Measurements from ENCODE around the gene DAND5. TPM values are rescaled to one million over a fixed set of nuclear protein-coding genes. Genes with fewer than 3 reads are reported as not detected.

Gene DAND5
- total and polyA plus RNA-seq, 9 donors: 0.11 to 0.15 TPM; not detected in 7

DNA sequence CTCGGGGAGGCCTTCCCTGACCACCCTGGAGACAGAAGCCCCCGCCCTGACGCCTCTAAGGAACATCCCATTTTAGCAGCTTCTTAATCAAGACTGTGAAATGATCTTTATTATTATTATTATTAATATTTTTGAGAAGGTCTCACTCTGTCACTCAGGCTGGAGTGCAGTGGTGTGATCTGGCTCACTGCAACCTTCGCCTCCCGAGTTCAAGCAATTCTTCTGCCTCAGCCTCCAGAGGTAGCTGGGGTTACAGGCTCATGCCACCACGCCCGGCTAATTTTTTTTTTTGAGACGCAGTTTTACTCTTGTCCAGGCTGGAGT lies 3.6 kb upstream of the DAND5 start:
- no peak overlapping the region for H3K4me3 ChIP-seq
- H3K27me3 ChIP-seq: no peaks in the 10 kb centered on the region
- intact Hi-C loops (cut with DNase I): no loop called here
- no peaks in the 10 kb centered on the region for H3K9me3 ChIP-seq
- DNase-seq: no peak
- WGBS, 3 donors: 45 to 50% (median 48%) methylated on average over 8 of the region's 8 CpGs
- no peaks in the 10 kb centered on the region for H3K4me1 ChIP-seq (ENCODE audit: insufficient read depth)
- no peak overlapping the region for H3K27ac ChIP-seq
- H3K36me3 ChIP-seq: no peaks in the 10 kb centered on the region
- TF ChIP-seq POLR2A (IDR thresholded peaks at IDR 0.05) (no peak), EP300 (IDR thresholded peaks at IDR 0.05) (no peak)
- TF ChIP-seq, protein P1, sequence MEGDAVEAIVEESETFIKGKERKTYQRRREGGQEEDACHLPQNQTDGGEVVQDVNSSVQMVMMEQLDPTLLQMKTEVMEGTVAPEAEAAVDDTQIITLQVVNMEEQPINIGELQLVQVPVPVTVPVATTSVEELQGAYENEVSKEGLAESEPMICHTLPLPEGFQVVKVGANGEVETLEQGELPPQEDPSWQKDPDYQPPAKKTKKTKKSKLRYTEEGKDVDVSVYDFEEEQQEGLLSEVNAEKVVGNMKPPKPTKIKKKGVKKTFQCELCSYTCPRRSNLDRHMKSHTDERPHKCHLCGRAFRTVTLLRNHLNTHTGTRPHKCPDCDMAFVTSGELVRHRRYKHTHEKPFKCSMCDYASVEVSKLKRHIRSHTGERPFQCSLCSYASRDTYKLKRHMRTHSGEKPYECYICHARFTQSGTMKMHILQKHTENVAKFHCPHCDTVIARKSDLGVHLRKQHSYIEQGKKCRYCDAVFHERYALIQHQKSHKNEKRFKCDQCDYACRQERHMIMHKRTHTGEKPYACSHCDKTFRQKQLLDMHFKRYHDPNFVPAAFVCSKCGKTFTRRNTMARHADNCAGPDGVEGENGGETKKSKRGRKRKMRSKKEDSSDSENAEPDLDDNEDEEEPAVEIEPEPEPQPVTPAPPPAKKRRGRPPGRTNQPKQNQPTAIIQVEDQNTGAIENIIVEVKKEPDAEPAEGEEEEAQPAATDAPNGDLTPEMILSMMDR (IDR thresholded peaks at IDR 0.05): no peak

DNA sequence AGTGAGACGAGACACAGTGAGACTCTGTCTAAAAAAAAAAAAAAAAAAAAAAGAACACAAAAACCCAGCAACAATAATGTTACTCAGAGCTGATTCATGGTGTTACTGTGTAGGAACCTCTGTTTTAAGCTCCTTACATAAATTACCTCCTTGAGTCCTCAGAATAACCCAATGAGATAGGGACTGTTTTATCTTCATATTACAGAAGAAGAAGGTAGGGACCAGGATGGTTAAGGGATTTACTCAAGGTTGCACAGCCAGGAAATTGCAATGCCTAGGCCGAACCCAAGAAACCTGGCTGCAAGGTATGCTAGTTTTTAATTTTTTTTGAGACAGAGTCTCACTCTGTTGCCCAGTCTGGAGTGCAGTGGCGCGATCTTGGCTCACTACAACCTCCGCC lies 1.5 kb upstream of the DAND5 start:
- no peaks in the 10 kb centered on the region for H3K4me1 ChIP-seq (ENCODE audit: insufficient read depth)
- intact Hi-C loops (cut with DNase I): no loop called here
- 84 to 88% (median 87%) methylated on average over 5 of the region's 5 CpGs for WGBS, 3 donors

DNA sequence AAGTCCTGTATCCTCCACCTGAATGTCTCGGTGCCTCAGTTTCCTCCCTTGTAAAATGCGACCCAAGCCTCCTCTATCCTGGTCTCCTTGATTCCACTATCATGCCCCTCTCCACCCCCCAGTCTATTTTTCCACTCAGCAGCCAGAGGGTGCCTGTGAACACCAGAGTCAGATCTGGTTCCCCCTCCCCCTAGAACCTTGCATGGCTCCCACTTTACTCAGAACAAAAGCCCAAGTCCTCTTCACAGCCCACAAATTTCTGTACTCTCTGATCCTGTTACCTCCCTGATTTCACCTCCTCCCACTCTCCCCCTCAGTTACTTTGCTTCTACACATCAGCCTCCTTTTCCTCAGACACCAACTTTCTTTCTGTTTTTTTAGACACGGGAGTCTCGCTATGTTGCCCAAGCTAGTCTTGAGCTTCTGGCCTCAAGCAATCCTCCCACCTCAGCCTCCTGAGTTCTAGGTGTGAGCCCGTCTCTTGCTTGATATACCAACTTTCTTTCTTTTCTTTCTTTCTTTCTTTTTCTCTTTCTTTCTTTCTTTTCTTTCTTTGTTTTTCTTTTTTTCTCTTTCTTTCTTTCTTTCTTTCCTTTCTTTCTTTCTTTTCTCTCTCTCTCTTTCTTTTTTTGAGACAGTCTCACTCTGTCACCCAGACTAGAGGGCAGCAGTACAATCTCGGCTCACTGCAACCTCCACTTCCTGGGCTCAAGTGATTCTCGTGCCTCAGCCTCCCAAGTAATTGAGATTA lies 869 bp downstream of the DAND5 start:
- DNase-seq: no peak
- intact Hi-C loops (cut with DNase I): loop anchor here in 2 of 4 donors (10.0 kb wide), 1 partner anchor 625 kb away; no protein-coding TSS in a partner anchor
- Histone ChIP-seq H3K27me3 (no peaks in the 10 kb centered on the region), H3K27ac (no peak overlapping the region), H3K9me3 (no peaks in the 10 kb centered on the region), H3K36me3 (no peaks in the 10 kb centered on the region), H3K4me1 (ENCODE audit: insufficient read depth) (no peaks in the 10 kb centered on the region), H3K4me3 (no peak overlapping the region)
- TF ChIP-seq POLR2A (IDR thresholded peaks at IDR 0.05): no peak
- TF ChIP-seq EP300 (IDR thresholded peaks at IDR 0.05): no peak
- TF ChIP-seq, protein P1 (IDR thresholded peaks at IDR 0.05): no peak
- 86 to 90% (median 87%) methylated on average over 7 of the region's 7 CpGs for WGBS, 3 donors

More for the DNA sequence above, 1.5 kb upstream of the DAND5 start:
- no peak for DNase-seq
- Histone ChIP-seq H3K9me3 (no peaks in the 10 kb centered on the region), H3K4me3 (no peak overlapping the region), H3K27me3 (no peaks in the 10 kb centered on the region), H3K27ac (no peak overlapping the region), H3K36me3 (no peaks in the 10 kb centered on the region)
- no peak for TF ChIP-seq POLR2A (IDR thresholded peaks at IDR 0.05)
- TF ChIP-seq EP300 (IDR thresholded peaks at IDR 0.05): no peak
- TF ChIP-seq, protein P1 (IDR thresholded peaks at IDR 0.05): no peak

DNA sequence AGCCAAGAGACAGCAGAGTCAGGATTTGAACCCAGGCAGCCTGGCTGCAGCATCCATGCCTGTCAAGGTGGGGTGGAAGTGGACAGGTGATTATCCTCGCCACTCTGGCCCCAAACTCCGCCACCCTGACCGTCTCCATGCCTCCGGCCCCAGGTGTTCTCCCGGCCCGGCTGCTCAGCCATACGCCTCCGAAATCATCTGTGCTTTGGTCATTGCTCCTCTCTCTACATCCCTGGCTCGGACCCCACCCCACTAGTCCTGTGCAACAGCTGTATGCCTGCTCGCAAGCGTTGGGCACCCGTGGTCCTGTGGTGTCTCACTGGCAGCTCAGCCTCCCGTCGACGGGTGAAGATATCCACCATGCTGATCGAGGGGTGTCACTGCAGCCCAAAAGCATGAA lies 3.9 kb downstream of the DAND5 start:
- Histone ChIP-seq H3K9me3 (no peaks in the 10 kb centered on the region), H3K4me1 (ENCODE audit: insufficient read depth) (peaks cover 2% of the 10 kb centered on the region), H3K27me3 (no peaks in the 10 kb centered on the region), H3K4me3 (no peak overlapping the region), H3K27ac (no peak overlapping the region), H3K36me3 (no peaks in the 10 kb centered on the region)
- 80 to 86% (median 80%) methylated on average over 16 of the region's 16 CpGs for WGBS, 3 donors
- DNase-seq: no peak
- intact Hi-C loops (cut with DNase I): loop anchor here in 2 of 4 donors (10.0 kb wide), 1 partner anchor 622 kb away; no protein-coding TSS in a partner anchor
- no peak for TF ChIP-seq POLR2A (IDR thresholded peaks at IDR 0.05)
- TF ChIP-seq EP300 (IDR thresholded peaks at IDR 0.05): no peak
- TF ChIP-seq, protein P1 (IDR thresholded peaks at IDR 0.05): no peak

Measured in ovary (tissue), 9 donors.